PC-3 (cell line): Measurements from ENCODE around the gene SLC8A3.

Experiments
- CTCF ChIP-seq: fragments of 300-600 bp; sonication (generic); conservative IDR thresholded peaks from 2 replicates; pipeline ENCODE4 v1.5.1; 2017; ENCODE audit warnings: antibody characterized with exemption, low read depth, mild to moderate bottlenecking, low read length
- EZH2 ChIP-seq: fragments of 300-600 bp; sonication (generic); IDR thresholded peaks from one replicate; pipeline ENCODE4 v1.6.1; 2017; ENCODE audit warnings: antibody characterized with exemption, mild to moderate bottlenecking, low read length; ENCODE audit not compliant: unreplicated experiment
- EZH2phosphoT487 ChIP-seq: fragments of 300-600 bp; sonication (generic); IDR thresholded peaks from 2 replicates; pipeline ENCODE4 v1.6.1; 2018; ENCODE audit warnings: mild to moderate bottlenecking, antibody characterized with exemption, low read length, borderline replicate concordance

GRCh38 chr14:70080076-70080475, 108.7 kb downstream of the SLC8A3 start:
- no peak for TF ChIP-seq CTCF
- no peak for TF ChIP-seq EZH2
- no peak for TF ChIP-seq EZH2phosphoT487
